ENCODE data around the gene FAM168A.

DNA sequence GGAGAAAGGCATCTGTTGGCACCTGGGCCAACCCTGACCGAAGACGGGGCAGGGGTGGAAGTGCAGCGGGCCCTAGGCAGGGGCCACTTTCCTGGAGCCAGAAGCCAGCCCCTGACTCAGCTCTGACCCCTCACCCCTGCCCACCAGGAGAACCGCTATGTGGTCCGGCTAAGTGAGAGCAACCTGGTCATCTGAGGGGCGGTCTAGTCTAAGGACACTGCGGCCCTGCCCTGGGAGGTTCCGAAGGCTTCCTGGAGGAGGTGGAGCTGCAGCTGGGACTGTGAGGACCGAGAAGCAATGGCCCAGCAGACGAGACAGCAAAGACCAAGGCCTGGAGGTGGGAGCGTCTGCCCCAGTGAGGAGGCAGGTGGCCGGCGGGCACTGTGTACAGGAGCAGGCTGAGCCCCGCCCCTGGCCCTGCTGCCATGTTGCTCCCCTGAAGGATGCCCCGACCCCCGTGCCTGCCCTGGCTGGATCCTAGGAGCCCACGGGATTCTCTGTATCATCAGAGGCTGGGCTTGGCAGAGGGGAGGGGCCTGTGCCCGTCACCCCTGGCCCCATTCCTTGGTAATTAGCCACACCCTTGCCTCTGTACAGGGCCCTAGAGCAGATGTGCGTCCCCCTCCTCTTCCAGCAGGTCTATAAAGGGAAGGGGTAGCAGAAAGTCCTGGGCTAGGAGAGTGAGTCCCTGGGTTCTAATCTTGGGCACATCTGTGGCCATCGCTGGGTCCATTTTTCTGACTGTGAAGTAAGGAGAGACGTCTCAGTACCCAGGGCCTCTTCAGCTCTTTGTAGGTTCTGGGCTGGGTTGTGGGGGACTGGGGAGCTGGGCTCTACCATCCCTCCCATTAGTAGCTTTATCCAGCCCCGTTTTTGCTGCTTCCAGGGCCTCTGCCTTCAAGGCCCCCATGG lies 202.4 kb downstream of the FAM168A start:
- TF ChIP-seq, protein P1, sequence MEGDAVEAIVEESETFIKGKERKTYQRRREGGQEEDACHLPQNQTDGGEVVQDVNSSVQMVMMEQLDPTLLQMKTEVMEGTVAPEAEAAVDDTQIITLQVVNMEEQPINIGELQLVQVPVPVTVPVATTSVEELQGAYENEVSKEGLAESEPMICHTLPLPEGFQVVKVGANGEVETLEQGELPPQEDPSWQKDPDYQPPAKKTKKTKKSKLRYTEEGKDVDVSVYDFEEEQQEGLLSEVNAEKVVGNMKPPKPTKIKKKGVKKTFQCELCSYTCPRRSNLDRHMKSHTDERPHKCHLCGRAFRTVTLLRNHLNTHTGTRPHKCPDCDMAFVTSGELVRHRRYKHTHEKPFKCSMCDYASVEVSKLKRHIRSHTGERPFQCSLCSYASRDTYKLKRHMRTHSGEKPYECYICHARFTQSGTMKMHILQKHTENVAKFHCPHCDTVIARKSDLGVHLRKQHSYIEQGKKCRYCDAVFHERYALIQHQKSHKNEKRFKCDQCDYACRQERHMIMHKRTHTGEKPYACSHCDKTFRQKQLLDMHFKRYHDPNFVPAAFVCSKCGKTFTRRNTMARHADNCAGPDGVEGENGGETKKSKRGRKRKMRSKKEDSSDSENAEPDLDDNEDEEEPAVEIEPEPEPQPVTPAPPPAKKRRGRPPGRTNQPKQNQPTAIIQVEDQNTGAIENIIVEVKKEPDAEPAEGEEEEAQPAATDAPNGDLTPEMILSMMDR (IDR thresholded peaks at IDR 0.05; ENCODE audit: poor library complexity), result no peak
- TF ChIP-seq EZH2phosphoT487 (IDR thresholded peaks at IDR 0.05; ENCODE audit: low read depth, severe bottlenecking, unreplicated experiment), result no peak
